Astrocyte of the cerebellum (primary cell): ENCODE data around the gene RBAK.
"Not testable (repeated sequence)": the region's sequence is repeated elsewhere in the genome, so short reads cannot be mapped to it uniquely, and the experiment has no call there.

Experiments
- DNase-seq: peaks from one replicate; pipeline ENCODE4 v3.0.0-alpha.2; 2011; ENCODE audit warnings: low read depth
- H3K4me3 ChIP-seq: 2 replicates; pipeline ENCODE4 v1.5.1; 2011; ENCODE audit warnings: mild to moderate bottlenecking, low read depth, low read length, moderate library complexity
- in situ Hi-C: cut with HindIII; loops from 2 replicates; pipeline ENCODE4 v1.10.0; 2017; ENCODE audit warnings: low sequenced_read_pairs
- TF ChIP-seq, protein P1 (sequence below): IDR thresholded peaks from 2 replicates; pipeline ENCODE4 v1.5.1; 2012; ENCODE audit warnings: low read length, low read depth, moderate library complexity, mild to moderate bottlenecking; ENCODE audit errors: missing control alignments

Gene RBAK

DNA sequence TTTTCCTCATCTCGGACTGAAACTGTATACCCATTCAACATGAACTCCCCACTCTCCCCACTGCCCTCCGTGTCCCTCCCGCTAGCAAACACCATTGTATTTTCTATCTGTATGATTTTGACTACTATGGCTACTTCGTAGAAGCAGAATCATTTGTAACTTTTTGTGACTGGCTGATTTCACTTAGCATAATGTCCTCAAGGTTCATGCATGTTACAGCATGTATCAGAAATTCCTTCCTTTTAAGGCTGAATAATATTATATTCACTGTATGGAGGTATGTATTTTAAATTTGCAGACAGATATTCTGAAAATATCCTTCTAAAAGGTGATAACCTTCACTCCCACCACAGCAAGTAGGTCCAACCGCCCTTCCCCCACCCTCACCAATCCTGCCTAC is 43.7 kb upstream of the RBAK start:
- H3K4me3 ChIP-seq, result no peak overlapping the region
- TF ChIP-seq, protein P1, sequence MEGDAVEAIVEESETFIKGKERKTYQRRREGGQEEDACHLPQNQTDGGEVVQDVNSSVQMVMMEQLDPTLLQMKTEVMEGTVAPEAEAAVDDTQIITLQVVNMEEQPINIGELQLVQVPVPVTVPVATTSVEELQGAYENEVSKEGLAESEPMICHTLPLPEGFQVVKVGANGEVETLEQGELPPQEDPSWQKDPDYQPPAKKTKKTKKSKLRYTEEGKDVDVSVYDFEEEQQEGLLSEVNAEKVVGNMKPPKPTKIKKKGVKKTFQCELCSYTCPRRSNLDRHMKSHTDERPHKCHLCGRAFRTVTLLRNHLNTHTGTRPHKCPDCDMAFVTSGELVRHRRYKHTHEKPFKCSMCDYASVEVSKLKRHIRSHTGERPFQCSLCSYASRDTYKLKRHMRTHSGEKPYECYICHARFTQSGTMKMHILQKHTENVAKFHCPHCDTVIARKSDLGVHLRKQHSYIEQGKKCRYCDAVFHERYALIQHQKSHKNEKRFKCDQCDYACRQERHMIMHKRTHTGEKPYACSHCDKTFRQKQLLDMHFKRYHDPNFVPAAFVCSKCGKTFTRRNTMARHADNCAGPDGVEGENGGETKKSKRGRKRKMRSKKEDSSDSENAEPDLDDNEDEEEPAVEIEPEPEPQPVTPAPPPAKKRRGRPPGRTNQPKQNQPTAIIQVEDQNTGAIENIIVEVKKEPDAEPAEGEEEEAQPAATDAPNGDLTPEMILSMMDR, result no peak
- DNase-seq, result no peak
- in situ Hi-C loops, result no loop called here

DNA sequence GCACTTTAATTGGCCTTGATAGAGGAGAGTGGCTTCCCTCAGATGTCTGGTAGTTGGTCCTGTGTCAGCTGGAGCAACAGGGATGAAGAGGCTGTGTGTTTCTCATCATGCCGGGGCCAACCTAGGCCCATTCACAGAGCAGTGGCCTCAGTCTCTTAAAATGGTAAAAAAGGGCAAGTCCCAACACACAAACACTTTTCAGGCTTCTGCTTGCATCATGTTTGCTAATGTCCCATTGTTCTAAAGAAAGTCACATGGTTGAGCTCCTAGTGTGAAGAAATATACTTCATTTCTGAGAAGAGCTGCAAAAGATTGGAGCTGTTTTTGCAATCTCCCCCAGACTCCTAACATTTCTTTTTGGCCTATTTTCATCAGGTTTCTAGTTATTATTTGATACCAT is 40.6 kb upstream of the RBAK start:
- H3K4me3 ChIP-seq, result no peak overlapping the region
- no peak for DNase-seq
- in situ Hi-C loops, result no loop called here
- TF ChIP-seq, protein P1, result no peak

DNA sequence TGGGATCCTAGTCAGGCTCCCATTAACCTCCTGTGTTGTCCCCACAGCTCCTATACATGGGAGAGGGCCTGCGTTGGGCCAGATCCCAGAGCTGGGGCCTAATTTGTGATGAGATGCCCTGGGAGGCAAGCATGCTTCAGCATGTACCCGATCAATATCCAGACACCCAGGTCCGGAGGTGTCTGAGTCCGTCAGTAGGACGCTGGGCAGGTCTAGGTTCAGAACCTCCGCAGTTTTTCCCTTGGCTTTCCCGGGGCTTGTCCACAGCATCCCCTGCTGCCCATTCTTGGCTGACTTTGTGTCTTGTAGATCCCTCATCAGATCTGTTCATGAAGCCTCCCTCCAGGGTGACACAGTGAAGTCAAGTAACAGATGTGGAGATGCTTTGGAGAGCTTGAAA is 32.7 kb upstream of the RBAK start:
- no peak overlapping the region for H3K4me3 ChIP-seq
- in situ Hi-C loops, result no loop called here
- TF ChIP-seq, protein P1, result no peak
- no peak for DNase-seq

DNA sequence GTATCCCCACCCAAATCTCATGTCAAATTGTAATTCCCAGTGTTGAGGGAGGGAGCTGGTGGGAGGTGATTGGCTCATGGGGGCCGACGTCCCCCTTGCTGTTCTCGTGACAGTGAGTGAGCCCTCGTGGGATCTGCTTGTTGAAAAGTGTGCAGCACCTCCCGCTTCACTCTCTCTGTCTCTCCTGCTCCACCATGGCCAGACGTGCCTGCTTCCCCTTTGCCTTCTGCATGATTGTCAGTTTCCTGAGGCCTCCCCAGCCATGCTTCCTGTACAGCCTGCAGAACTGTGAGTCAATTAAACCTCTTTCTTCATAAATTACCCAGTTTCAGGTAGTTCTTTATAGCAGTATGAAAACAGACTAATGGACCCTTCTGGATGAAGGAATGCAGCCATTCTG is 29.7 kb upstream of the RBAK start:
- DNase-seq, in situ Hi-C loops: not testable (repeated sequence)

DNA sequence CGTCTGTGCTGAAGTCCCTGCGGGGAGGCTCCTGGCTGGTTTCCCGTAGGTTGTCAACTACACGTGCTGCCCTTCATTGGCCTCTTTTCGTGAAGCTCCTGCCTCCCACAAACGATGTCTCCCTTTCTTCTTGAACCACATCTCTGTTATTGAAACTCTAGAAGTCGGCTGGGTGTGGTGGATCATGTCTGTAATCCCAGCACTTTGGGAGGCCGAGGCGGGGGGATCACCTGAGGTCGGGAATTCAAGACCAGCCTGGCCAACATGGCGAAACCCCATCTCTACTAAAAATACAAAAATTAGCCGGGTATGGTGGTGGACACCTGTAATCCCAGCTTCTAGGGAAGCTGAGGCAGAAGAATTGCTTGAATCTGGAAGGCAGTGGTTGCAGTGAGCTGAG is 28.0 kb upstream of the RBAK start:
- in situ Hi-C loops, DNase-seq, H3K4me3 ChIP-seq: not testable (repeated sequence)

More for the DNA sequence above, 29.7 kb upstream of the RBAK start:
- not testable (repeated sequence) for H3K4me3 ChIP-seq

DNA sequence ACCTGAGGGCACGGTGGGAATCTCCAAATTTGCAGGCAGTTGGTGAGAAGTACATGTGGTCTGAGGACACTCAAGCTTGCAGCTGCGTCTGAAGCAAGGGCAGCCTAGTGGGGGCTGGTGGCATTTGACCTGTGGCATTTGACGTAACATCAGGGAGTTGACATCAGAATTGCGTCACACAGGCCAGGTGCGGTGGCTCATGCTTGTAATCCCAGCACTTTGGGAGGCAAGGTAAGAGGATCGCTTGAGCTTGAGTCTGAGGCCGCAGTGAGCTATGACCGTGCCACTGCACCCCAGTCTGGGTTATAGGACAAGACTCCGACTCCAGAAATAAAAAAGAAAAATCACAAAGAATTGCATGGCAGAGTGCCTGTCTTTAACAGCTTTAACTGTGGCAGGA is 25.6 kb upstream of the RBAK start:
- in situ Hi-C loops, result no loop called here
- no peak for DNase-seq
- TF ChIP-seq, protein P1, result no peak
- no peak overlapping the region for H3K4me3 ChIP-seq

DNA sequence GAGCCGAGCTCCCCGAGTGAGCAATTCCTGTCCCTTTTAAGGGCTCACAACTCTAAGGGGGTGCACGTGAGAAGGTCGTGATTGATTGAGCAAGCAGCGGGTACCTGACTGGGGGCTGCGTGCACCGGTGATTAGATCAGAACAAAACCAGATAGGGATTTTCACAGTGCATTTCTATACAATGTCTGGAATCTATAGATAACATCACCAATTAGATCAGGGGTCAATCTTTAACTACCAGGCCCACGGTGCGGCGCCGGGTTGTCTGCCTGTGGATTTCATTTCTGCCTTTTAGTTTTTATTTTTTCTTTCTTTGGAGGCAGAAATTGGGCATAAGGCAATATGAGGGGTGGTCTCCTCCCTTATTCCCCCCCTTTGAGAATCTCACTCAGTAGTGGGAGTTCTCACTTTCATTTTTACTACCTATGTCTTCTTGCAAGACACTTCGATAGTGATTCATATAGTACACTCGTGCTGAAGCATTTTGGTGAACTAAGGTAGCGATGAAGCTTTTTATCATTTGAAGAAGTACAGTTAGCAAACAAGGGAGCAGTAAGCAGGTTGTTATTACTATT is 24.6 kb upstream of the RBAK start:
- H3K4me3 ChIP-seq, in situ Hi-C loops, DNase-seq: not testable (repeated sequence)

DNA sequence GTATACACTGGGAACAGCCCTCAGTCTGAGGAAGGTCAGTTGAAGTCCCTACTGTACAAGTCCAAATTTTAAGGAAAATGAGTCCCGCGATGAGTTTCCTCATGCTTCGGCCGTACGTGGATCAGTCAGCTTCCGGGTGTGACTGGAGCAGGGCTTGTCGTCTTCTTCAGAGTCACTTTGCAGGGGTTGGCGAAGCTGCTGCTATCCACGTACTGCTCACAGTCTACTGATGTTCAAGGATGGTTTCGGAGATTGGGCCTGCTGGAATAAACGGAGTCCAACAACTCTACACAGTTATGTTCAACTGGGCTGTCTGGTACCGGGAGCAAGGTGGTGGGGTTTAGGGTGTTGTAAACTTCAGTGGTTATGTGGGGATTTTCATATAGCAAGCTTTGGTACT is 22.0 kb upstream of the RBAK start:
- in situ Hi-C loops, DNase-seq: not testable (repeated sequence)

DNA sequence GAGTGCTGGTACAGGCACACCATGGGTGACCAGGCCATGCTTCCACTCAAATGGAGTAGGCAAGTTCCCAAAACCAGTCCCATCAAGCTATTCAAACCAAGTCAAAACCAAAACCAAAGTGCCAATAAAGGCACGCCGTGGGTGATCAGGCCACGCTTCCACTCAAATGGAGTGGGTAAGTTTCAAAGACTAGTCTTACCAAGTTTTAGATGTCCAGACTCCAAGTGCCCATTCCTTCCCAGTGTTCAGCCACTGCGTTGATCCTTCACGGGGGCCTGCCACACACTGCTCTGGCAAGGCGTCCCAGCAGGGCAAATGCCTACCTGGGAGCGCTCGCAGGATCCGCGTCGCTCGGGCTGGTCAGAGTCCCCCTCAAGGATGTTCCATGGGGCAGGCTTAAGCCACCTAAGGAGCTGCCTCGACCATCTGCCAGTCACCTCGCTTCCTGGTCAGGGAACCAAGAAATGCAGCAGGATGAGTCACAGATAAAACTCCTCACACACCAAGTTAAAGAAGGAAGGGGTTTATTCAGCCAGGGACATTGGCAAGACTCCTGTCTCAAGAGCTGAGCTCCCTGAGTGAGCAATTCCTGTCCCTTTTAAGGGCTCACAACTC is 17.8 kb upstream of the RBAK start:
- DNase-seq, result not testable (repeated sequence)

More for the DNA sequence above, 22.0 kb upstream of the RBAK start:
- H3K4me3 ChIP-seq, result not testable (repeated sequence)

DNA sequence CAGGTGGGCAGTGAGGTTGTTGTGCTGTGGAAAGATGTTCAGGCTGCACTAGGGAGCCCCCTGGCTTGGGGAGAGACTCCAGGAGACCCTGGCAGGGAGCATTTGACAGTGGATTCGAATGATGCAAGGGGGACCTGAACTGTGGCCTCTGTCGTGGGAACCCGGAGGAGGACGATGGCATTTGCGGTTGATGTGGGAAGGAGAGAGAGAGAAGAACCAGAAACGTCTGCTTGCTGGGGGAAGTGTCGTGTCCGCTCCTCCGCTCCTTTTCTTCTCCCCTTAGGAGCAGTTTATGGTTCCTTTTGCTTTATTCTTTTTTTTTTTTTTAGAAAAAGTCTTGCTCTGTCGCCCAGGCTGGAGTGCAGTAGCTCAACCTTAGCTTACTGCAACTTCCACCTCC is 12.5 kb upstream of the RBAK start:
- H3K4me3 ChIP-seq, in situ Hi-C loops, DNase-seq: not testable (repeated sequence)

More for the DNA sequence above, 17.8 kb upstream of the RBAK start:
- H3K4me3 ChIP-seq, in situ Hi-C loops: not testable (repeated sequence)
